Activated CD8-positive, alpha-beta T cell treated with anti-CD3 and anti-CD28 coated beads for 36 hours (primary cell): ENCODE data around the gene OTOF. TPM values are rescaled to one million over a fixed set of nuclear protein-coding genes. Genes with fewer than 3 reads are reported as not detected.

Experiments used
- ATAC-seq: fragments of 200-7000 bp; cut with Tn5 transposase; one replicate; pipeline ENCODE4 v1.10.0; 2021; ENCODE audit warnings: mild to moderate bottlenecking, moderate library complexity
- CTCF ChIA-PET: fragments of 350-600 bp; sonication (Branson Sonifier 250); formaldehyde crosslinking; loops from one replicate; lab custom pipeline; 2021; ENCODE audit warnings: antibody characterized with exemption; lab: Charles Lee
- POLR2A ChIA-PET: fragments of 350-600 bp; sonication (Branson Sonifier 250); formaldehyde crosslinking; loops from one replicate; lab custom pipeline; 2021; ENCODE audit warnings: antibody characterized with exemption; lab: Charles Lee
- DNase-seq: peaks from one replicate; pipeline ENCODE4 v3.0.0-alpha.2; 2020
- H3K27ac Mint-ChIP-seq: one replicate; pipeline ENCODE4 v1.8.0; 2021; ENCODE audit warnings: mild to moderate bottlenecking, mixed read lengths
- H3K27me3 Mint-ChIP-seq: one replicate; pipeline ENCODE4 v1.8.0; 2021; ENCODE audit warnings: mixed read lengths
- H3K36me3 Mint-ChIP-seq: one replicate; pipeline ENCODE4 v1.8.0; 2021; ENCODE audit warnings: low read depth, mixed read lengths
- H3K4me1 Mint-ChIP-seq: one replicate; pipeline ENCODE4 v1.8.0; 2021; ENCODE audit warnings: low read depth, mixed read lengths
- H3K4me3 Mint-ChIP-seq: one replicate; pipeline ENCODE4 v1.8.0; 2021; ENCODE audit warnings: mild to moderate bottlenecking, moderate library complexity, mixed read lengths
- H3K9me3 Mint-ChIP-seq: one replicate; pipeline ENCODE4 v1.8.0; 2021; ENCODE audit warnings: mixed read lengths
- intact Hi-C: fragments of 100-400 bp; cut with micrococcal nuclease; formaldehyde crosslinking; loops from one replicate; pipeline ENCODE4 v1.10.0; 2022
- total RNA-seq, 2 experiments: library from RNA; stranded (reverse); gene quantifications; one replicate each; pipeline ENCODE4 v1.2.3, GENCODE V29; 2021
- TF ChIP-seq, protein P1 (sequence below): fragments of 200-600 bp; IDR thresholded peaks from one replicate; pipeline ENCODE4 v1.8.0; 2022; ENCODE audit warnings: antibody characterized with exemption, mild to moderate bottlenecking

Gene OTOF
- total RNA-seq, 2 experiments from 2014 or later: 0.60 to 0.81 TPM

DNA sequence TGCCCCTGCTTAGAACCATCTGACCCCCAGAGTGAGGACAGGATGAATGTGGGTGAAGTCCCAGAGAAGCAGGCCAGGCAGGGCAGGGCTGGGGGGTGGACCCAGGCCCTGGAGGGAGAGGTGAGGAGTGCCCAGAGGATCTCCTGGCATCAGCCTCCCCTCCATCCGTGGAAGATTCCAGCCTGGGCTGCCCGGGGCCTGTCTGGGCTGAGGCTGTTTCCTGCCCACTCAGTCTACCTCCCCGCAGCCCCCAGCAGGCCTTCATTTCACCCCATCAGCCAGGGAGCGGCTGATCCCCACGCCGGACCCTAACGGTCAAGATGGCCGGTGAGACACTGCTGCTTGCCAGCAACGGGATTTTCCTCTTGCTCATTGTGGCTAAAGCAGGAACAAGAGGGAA lies 35.3 kb upstream of the OTOF start:
- ChIA-PET CTCF (no interaction called here), POLR2A (interaction anchor here (1.0 kb wide), 1 partner anchor 8 kb away, joined by 3 read pairs; no protein-coding TSS in a partner anchor)
- DNase-seq (no peak), ATAC-seq (no peak)
- H3K9me3 Mint-ChIP-seq: no peaks in the 10 kb centered on the region
- TF ChIP-seq, protein P1, sequence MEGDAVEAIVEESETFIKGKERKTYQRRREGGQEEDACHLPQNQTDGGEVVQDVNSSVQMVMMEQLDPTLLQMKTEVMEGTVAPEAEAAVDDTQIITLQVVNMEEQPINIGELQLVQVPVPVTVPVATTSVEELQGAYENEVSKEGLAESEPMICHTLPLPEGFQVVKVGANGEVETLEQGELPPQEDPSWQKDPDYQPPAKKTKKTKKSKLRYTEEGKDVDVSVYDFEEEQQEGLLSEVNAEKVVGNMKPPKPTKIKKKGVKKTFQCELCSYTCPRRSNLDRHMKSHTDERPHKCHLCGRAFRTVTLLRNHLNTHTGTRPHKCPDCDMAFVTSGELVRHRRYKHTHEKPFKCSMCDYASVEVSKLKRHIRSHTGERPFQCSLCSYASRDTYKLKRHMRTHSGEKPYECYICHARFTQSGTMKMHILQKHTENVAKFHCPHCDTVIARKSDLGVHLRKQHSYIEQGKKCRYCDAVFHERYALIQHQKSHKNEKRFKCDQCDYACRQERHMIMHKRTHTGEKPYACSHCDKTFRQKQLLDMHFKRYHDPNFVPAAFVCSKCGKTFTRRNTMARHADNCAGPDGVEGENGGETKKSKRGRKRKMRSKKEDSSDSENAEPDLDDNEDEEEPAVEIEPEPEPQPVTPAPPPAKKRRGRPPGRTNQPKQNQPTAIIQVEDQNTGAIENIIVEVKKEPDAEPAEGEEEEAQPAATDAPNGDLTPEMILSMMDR: no peak
- intact Hi-C loops: loop anchor here (5.0 kb wide), 1 partner anchor 234 kb away; no protein-coding TSS in a partner anchor
- no peaks in the 10 kb centered on the region for H3K36me3 Mint-ChIP-seq
- no peak overlapping the region for H3K4me3 Mint-ChIP-seq
- no peaks in the 10 kb centered on the region for H3K27me3 Mint-ChIP-seq
- H3K27ac Mint-ChIP-seq: no peak overlapping the region
- no peaks in the 10 kb centered on the region for H3K4me1 Mint-ChIP-seq

DNA sequence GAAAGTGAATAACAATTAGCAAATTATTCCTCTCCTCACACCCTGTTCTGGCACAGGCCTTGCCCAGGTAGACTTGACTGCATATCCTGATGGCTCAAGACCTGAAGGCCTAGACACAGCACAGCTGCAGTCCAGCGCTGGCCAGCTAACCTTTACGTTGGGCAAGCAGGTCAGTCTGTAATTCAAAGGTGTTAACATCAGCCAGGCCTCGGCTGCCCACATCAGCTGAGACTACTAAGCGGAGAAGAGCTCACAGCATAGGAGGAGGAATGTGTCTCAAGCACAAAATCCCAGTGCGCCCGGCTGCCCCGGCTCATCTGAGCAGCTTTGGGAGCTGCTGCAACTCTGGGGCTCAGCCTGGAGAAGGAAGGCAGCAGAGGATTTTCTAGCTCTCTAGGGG lies 33.5 kb upstream of the OTOF start:
- TF ChIP-seq, protein P1: no peak
- no peaks in the 10 kb centered on the region for H3K9me3 Mint-ChIP-seq
- intact Hi-C loops: loop anchor here (5.0 kb wide), 1 partner anchor 236 kb away; no protein-coding TSS in a partner anchor
- no peak overlapping the region for H3K27ac Mint-ChIP-seq
- no peaks in the 10 kb centered on the region for H3K36me3 Mint-ChIP-seq
- ATAC-seq: no peak
- POLR2A ChIA-PET: no interaction called here
- H3K27me3 Mint-ChIP-seq: no peaks in the 10 kb centered on the region
- DNase-seq: no peak
- H3K4me1 Mint-ChIP-seq: no peaks in the 10 kb centered on the region
- CTCF ChIA-PET: no interaction called here
- no peak overlapping the region for H3K4me3 Mint-ChIP-seq

GRCh38 chr2:26510344-26510973 lies 32.5 kb upstream of the OTOF start:
- no peaks in the 10 kb centered on the region for H3K4me1 Mint-ChIP-seq
- TF ChIP-seq, protein P1: no peak
- CTCF ChIA-PET: no interaction called here
- no peaks in the 10 kb centered on the region for H3K9me3 Mint-ChIP-seq
- ATAC-seq: no peak
- H3K27me3 Mint-ChIP-seq: no peaks in the 10 kb centered on the region
- H3K27ac Mint-ChIP-seq: no peak overlapping the region
- no peak overlapping the region for H3K4me3 Mint-ChIP-seq
- intact Hi-C loops: loop anchor here (5.0 kb wide), 1 partner anchor 237 kb away; no protein-coding TSS in a partner anchor
- H3K36me3 Mint-ChIP-seq: no peaks in the 10 kb centered on the region
- POLR2A ChIA-PET: no interaction called here
- DNase-seq: no peak

DNA sequence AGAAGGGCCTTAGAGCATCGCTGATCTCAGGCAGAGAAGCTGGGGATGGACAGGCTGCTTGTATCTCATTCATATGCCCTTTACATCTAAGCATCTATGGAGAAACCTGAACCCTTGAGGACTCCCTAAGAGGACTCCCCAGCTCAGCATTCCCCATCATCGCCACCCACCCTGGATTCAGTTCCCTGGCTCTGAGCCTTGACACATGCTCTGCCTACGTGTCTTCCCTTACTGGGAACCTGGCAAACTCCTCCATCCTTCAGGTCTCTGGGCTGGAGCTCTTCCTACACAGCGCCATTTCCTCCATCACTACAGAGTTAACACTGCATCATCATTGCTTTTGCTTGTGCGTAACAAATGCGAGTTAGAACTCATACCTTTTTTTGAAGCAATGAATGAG lies 31.2 kb upstream of the OTOF start:
- no peaks in the 10 kb centered on the region for H3K36me3 Mint-ChIP-seq
- CTCF ChIA-PET: interaction anchor here (1.0 to 1.3 kb wide), 2 partner anchors 9 to 69 kb away, joined by 3 read pairs; no protein-coding TSS in a partner anchor
- DNase-seq (no peak), ATAC-seq (no peak)
- H3K4me1 Mint-ChIP-seq: no peaks in the 10 kb centered on the region
- intact Hi-C loops: no loop called here
- TF ChIP-seq, protein P1: no peak
- no peak overlapping the region for H3K27ac Mint-ChIP-seq
- no peak overlapping the region for H3K4me3 Mint-ChIP-seq
- POLR2A ChIA-PET: interaction anchor here (0.5 kb wide), 1 partner anchor 13 kb away, joined by 3 read pairs; no protein-coding TSS in a partner anchor
- H3K9me3 Mint-ChIP-seq: no peaks in the 10 kb centered on the region
- H3K27me3 Mint-ChIP-seq: no peaks in the 10 kb centered on the region

DNA sequence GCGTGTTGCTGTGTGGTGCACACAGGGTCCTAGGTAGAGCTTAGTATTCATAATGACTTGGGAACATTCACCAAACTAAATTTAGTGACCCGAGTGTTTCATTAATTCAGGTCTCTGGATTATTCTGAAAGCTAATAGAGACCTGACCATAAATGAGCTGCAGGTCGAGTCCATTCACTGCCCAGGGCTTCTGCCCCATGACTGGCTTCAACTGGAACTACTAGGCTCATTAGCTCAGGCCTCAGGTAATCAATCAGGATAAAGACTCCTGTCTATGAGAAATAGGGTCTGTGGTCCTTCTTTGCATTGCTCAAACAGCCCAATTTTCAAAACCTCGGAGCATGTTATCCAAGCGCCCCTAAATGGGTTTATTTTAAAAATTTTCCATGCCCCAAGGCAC lies 30.0 kb upstream of the OTOF start:
- CTCF ChIA-PET: interaction anchor here (1.1 kb wide), 1 partner anchor 13 kb away, joined by 4 read pairs; no protein-coding TSS in a partner anchor

More for the DNA sequence above, 30.0 kb upstream of the OTOF start:
- Mint-ChIP-seq H3K27me3 (peaks cover 1% of the 10 kb centered on the region), H3K36me3 (no peaks in the 10 kb centered on the region), H3K4me3 (no peak overlapping the region), H3K27ac (no peak overlapping the region), H3K4me1 (peaks cover 7% of the 10 kb centered on the region), H3K9me3 (no peaks in the 10 kb centered on the region)
- no peak for ATAC-seq
- POLR2A ChIA-PET: no interaction called here
- intact Hi-C loops: no loop called here
- DNase-seq: no peak
- TF ChIP-seq, protein P1: no peak
